Mucosa of descending colon (tissue), 3 donors: ENCODE measurements around the gene PPP2R3A. TPM values are rescaled to one million over a fixed set of nuclear protein-coding genes. Genes with fewer than 3 reads are reported as not detected.
"Not testable (repeated sequence)": the region's sequence is repeated elsewhere in the genome, so short reads cannot be mapped to it uniquely, and the experiment has no call there.

Experiments used
- ATAC-seq: fragments of 200-7000 bp; cut with Tn5 transposase; one replicate; pipeline ENCODE4 v1.9.1; 2020; ENCODE audit warnings: mild to moderate bottlenecking, moderate library complexity
- DNase-seq, 3 donors: peaks; one replicate each; pipeline ENCODE4 v3.0.0-alpha.2; 2020
- H3K36me3 ChIP-seq: fragments of 200-600 bp; one replicate; pipeline ENCODE4 v1.8.0; 2021; ENCODE audit warnings: low read depth, mild to moderate bottlenecking
- H3K4me1 ChIP-seq: fragments of 200-600 bp; one replicate; pipeline ENCODE4 v1.8.0; 2021; ENCODE audit warnings: low read depth, mild to moderate bottlenecking
- H3K4me3 ChIP-seq: fragments of 200-600 bp; one replicate; pipeline ENCODE4 v1.8.0; 2021; ENCODE audit warnings: mild to moderate bottlenecking
- H3K9me3 ChIP-seq: fragments of 200-600 bp; one replicate; pipeline ENCODE4 v1.8.0; 2021; ENCODE audit warnings: mild to moderate bottlenecking
- CTCF ChIP-seq: fragments of 200-600 bp; IDR thresholded peaks from one replicate; pipeline ENCODE4 v1.8.0; 2022; ENCODE audit warnings: antibody characterized with exemption, mild to moderate bottlenecking
- intact Hi-C, 2 donors: fragments of 100-400 bp; cut with DNase I in 1 of 2; cut with micrococcal nuclease in 1 of 2; formaldehyde crosslinking; loops; one replicate each; pipeline versions ENCODE4 v1.11.0 to v1.11.1; 2022; cut with DNase I, micrococcal nuclease
- total RNA-seq, 3 donors: library from RNA; stranded (reverse); fragmentation: NEBNext Ultra II Directional in 2 of 3; extraction: Animal tissue kit (Norgen Biotek cat#: 25700) in 2 of 3; gene quantifications; one replicate each; pipeline versions ENCODE4 v1.2.1 to v1.2.4, GENCODE V29; 2021 to 2023
- donor health status: DM: no; HTN: no; CAD: no; lungs with moderate emphysema.
- donor health status: DM: no; HTN: no; CAD: no.
- donor health status: DM: no; HTN: yes; CAD: no.

PPP2R3A gene
- total RNA-seq, 3 donors from 2014 or later, result 16.4 to 33.8 (median 28.5) TPM

- intact Hi-C loops, result loop anchor here in 1 of 2 donors (10.0 kb wide), 1 partner anchor 65 kb away; the partner anchor contains the start of gene PCCB
- TF ChIP-seq CTCF, result no peak
- ATAC-seq (no peak), DNase-seq (no peak)
- Histone ChIP-seq H3K4me3 (no peak overlapping the region), H3K4me1 (peaks cover 49% of the 10 kb centered on the region), H3K36me3 (no peaks in the 10 kb centered on the region), H3K9me3 (no peaks in the 10 kb centered on the region)
Measured at GRCh38 chr3:136189859-136190617, 224.5 kb downstream of the PPP2R3A start.

GRCh38 chr3:136192195-136192594 is 226.7 kb downstream of the PPP2R3A start:
- peaks cover 32% of the 10 kb centered on the region for H3K4me1 ChIP-seq
- intact Hi-C loops, result loop anchor here in 1 of 2 donors (10.0 kb wide), 1 partner anchor 63 kb away; the partner anchor contains the start of gene PCCB
- H3K36me3 ChIP-seq, H3K9me3 ChIP-seq, H3K4me3 ChIP-seq, ATAC-seq: not testable (repeated sequence)
- DNase-seq, result peak in 1 of 3 donors; percentile 28

- Histone ChIP-seq H3K9me3 (no peaks in the 10 kb centered on the region), H3K4me3 (no peak overlapping the region), H3K36me3 (no peaks in the 10 kb centered on the region), H3K4me1 (peaks cover 32% of the 10 kb centered on the region)
- intact Hi-C loops, result loop anchor here in 1 of 2 donors (10.0 kb wide), 1 partner anchor 62 kb away; the partner anchor contains the start of gene PCCB
- DNase-seq (no peak), ATAC-seq (no peak)
- no peak for TF ChIP-seq CTCF
Measured at GRCh38 chr3:136192831-136193230, 227.3 kb downstream of the PPP2R3A start.

GRCh38 chr3:136193278-136194054 is 227.9 kb downstream of the PPP2R3A start:
- no peak for DNase-seq
- H3K4me1 ChIP-seq, result peaks cover 31% of the 10 kb centered on the region
- TF ChIP-seq CTCF, result no peak

GRCh38 chr3:136194409-136195257 is 229.1 kb downstream of the PPP2R3A start:
- TF ChIP-seq CTCF, result no peak

More at GRCh38 chr3:136193278-136194054, 227.9 kb downstream of the PPP2R3A start:
- Histone ChIP-seq H3K9me3 (no peaks in the 10 kb centered on the region), H3K4me3 (peak overlapping the region; percentile 89), H3K36me3 (no peaks in the 10 kb centered on the region)
- intact Hi-C loops, result loop anchor here in 1 of 2 donors (10.0 kb wide), 1 partner anchor 61 kb away; the partner anchor contains the start of gene PCCB
- no peak for ATAC-seq

More at GRCh38 chr3:136194409-136195257, 229.1 kb downstream of the PPP2R3A start:
- peak overlapping the region; percentile 89 for H3K4me3 ChIP-seq
- H3K36me3 ChIP-seq, result no peaks in the 10 kb centered on the region
- DNase-seq (peak; percentile 58 to 64 (median 58)), ATAC-seq (no peak)
- intact Hi-C loops, result loop anchor here in 1 of 2 donors (10.0 kb wide), 1 partner anchor 60 kb away; the partner anchor contains the start of gene PCCB
- peaks cover 31% of the 10 kb centered on the region for H3K4me1 ChIP-seq
- H3K9me3 ChIP-seq, result no peaks in the 10 kb centered on the region
